A549 (cell line): ENCODE measurements around the gene MVP. TPM values are rescaled to one million over a fixed set of nuclear protein-coding genes. Genes with fewer than 3 reads are reported as not detected.
A peak's percentile ranks its signal among the peaks of the same experiment; 100 is the strongest.

ENCODE experiments used
- ATAC-seq, 2 experiments: fragments of 200-7000 bp in 1 of 2; fragments of >200 bp in 1 of 2; cut with Nextera tagmentation in 1 of 2; cut with Tn5 transposase in 1 of 2; 3 replicates each; pipeline versions ENCODE4 v1.8.0 to v1.9.1; 2018 to 2020; ENCODE audit warnings: mild to moderate bottlenecking in 1 of 2, moderate library complexity in 1 of 2
- CTCF ChIA-PET: fragments of 300-600 bp; sonication (Branson Sonifier 250); formaldehyde crosslinking; extraction: SDS; loops from one replicate; lab custom pipeline; 2021; ENCODE audit warnings: antibody characterized with exemption, inconsistent platforms; lab: Yijun Ruan, JAX
- POLR2A ChIA-PET: fragments of 350-600 bp; formaldehyde crosslinking; extraction: SDS; loops from one replicate; lab custom pipeline; 2021; ENCODE audit warnings: antibody characterized with exemption, inconsistent platforms; lab: Yijun Ruan, JAX
- DNase-seq, 2 experiments: peaks; one replicate each; pipeline versions ENCODE4 v3.0.0 to v3.0.0-alpha.2; 2011 to 2016; ENCODE audit warnings: low read depth in 1 of 2, low spot score in 1 of 2
- FAIRE-seq: peaks from 2 replicates; lab custom pipeline; 2011; peaks lifted over from hg19 to GRCh38; lab: Jason Lieb, UNC
- H3K27ac ChIP-seq, 2 experiments: fragments of >200 bp; sonication (Bioruptor Twin); formaldehyde crosslinking; 3 replicates each; pipeline ENCODE4 v1.5.1; 2016 to 2017
- H3K4me1 ChIP-seq: fragments of >200 bp; sonication (Bioruptor Twin); formaldehyde crosslinking; 3 replicates; pipeline ENCODE4 v1.6.1; 2016
- H3K4me2 ChIP-seq: fragments of >200 bp; sonication (Bioruptor Twin); formaldehyde crosslinking; 3 replicates; pipeline ENCODE4 v1.6.1; 2016
- H3K4me3 ChIP-seq: fragments of >200 bp; sonication (Bioruptor Twin); formaldehyde crosslinking; 3 replicates; pipeline ENCODE4 v1.5.1; 2016
- H3K9me3 ChIP-seq: fragments of >200 bp; sonication (Bioruptor Twin); formaldehyde crosslinking; 3 replicates; pipeline ENCODE4 v1.6.1; 2016
- BCL3 ChIP-seq: fragments of >200 bp; sonication (Bioruptor Twin); formaldehyde crosslinking; IDR thresholded peaks from 3 replicates; pipeline ENCODE4 v1.6.1; 2016
- E2F6 ChIP-seq: IDR thresholded peaks from 2 replicates; pipeline ENCODE4 v1.6.1; 2012; ENCODE audit warnings: low read depth, borderline replicate concordance
- FOSL2 ChIP-seq, 2 experiments: fragments of 450-650 bp in 1 of 2; fragments of >200 bp in 1 of 2; sonication (Bioruptor Twin) in 1 of 2; formaldehyde crosslinking; IDR thresholded peaks; 2 replicates each; pipeline versions ENCODE4 v1.5.0 to v1.6.1; 2016 to 2020; ENCODE audit warnings: mild to moderate bottlenecking in 1 of 2, moderate library complexity in 1 of 2
- HES2 ChIP-seq: fragments of >200 bp; sonication (Bioruptor Twin); formaldehyde crosslinking; IDR thresholded peaks from 2 replicates; pipeline ENCODE4 v1.6.1; 2016
- HEYL ChIP-seq: fragments of 250-450 bp; sonication (Bioruptor Pico); IDR thresholded peaks from 2 replicates; pipeline ENCODE4 v1.8.0; 2021; ENCODE audit warnings: mild to moderate bottlenecking, moderate library complexity
- MAX ChIP-seq: IDR thresholded peaks from 2 replicates; pipeline ENCODE4 v1.6.1; 2012
- MYC ChIP-seq: IDR thresholded peaks from 2 replicates; pipeline ENCODE4 v1.6.1; 2012; ENCODE audit warnings: mild to moderate bottlenecking, inconsistent platforms, low read length, improper control_type of control experiment, borderline replicate concordance
- PBX3 ChIP-seq: IDR thresholded peaks from 2 replicates; pipeline ENCODE4 v1.6.1; 2012
- POLR2A ChIP-seq: IDR thresholded peaks from 2 replicates; pipeline ENCODE4 v1.6.1; 2012; ENCODE audit warnings: mild to moderate bottlenecking, low read length
- RAD21 ChIP-seq, 2 experiments: fragments of >200 bp in 1 of 2; sonication (Bioruptor Twin) in 1 of 2; formaldehyde crosslinking in 1 of 2; IDR thresholded peaks in 1 of 2; conservative IDR thresholded peaks in 1 of 2; 2 replicates in 1 of 2; 3 replicates in 1 of 2; pipeline ENCODE4 v1.6.1; 2012 to 2018; ENCODE audit warnings: inconsistent platforms in 1 of 2
- RCOR1 ChIP-seq: fragments of 150-350 bp; IDR thresholded peaks from 2 replicates; pipeline ENCODE4 v1.6.1; 2014; ENCODE audit warnings: antibody characterized with exemption, low read length, low read depth
- SMC3 ChIP-seq: fragments of >200 bp; sonication (Bioruptor Twin); formaldehyde crosslinking; IDR thresholded peaks from 3 replicates; pipeline ENCODE4 v1.6.1; 2018; ENCODE audit warnings: inconsistent platforms
- SREBF2 ChIP-seq: fragments of 450-650 bp; IDR thresholded peaks from 2 replicates; pipeline ENCODE4 v1.6.1; 2014; ENCODE audit warnings: mild to moderate bottlenecking, moderate library complexity
- WGBS: methylation state at CpG from one replicate; pipeline ENCODE4 v1.1.6; 2017; ENCODE audit errors: missing lambda C conversion rate; 5-methylcytosine and 5-hydroxymethylcytosine counted together
- polyA plus RNA-seq, 4 experiments: library from polyadenylated mRNA; depleted of rRNA in 3 of 4; stranded (reverse); fragments of >200 nt; fragmentation: RNase III in 1 of 4; extraction: RNeasy Plus Mini Kit Qiagen cat#74134 plus additional on column Dnase treatment in 1 of 4; gene quantifications; 2 replicates in 3 of 4; 3 replicates in 1 of 4; pipeline ENCODE4 v1.2.3, GENCODE V29; 2011 to 2017

MVP gene
- polyA plus RNA-seq, 2 of the 4 experiments (the other 2 are of a cell fraction) = 73.3 to 106 TPM

GRCh38 chr16:29806099-29806579, 14.1 kb upstream of the MVP start, which contains the start of gene MAZ:
Gene MAZ (plus strand): TSS chr16:29806529. CDS start chr16:29806702, 173 bp downstream.
- H3K4me3 ChIP-seq = peak within 1 kb of the TSS; percentile 90
- TF ChIP-seq SREBF2 (no peak), HEYL (CRISPR knock-in tag) (no peak), MYC (0 out of 2 replicates have a peak, but pooled peaks have one; percentile 32), RAD21 (conservative IDR thresholded peaks at IDR 0.05 in 1 of 2, IDR thresholded peaks at IDR 0.05 in 1 of 2) (no peak), FOSL2 (IDR thresholded peaks at IDR 0.05) (no peak), FOSL2 (CRISPR knock-in tag; IDR thresholded peaks at IDR 0.05) (no peak), SMC3 (no peak)
- TF ChIP-seq, all 56 proteins: peak for 1
- CTCF ChIA-PET = interaction anchor here (1.5 to 24.4 kb wide), 3 partner anchors 13 to 60 kb away, joined by 3 to 568 read pairs (median 74); partner anchors contain the start of genes MVP and PAGR1
- peak within 1 kb of the TSS; percentile 98 to 99 for H3K27ac ChIP-seq
- ATAC-seq = peak in 1 of 2 experiments; percentile 15; a peak in 3 of 6 replicates
- peaks cover 44% of the 10 kb centered on the region for H3K4me1 ChIP-seq
- H3K9me3 ChIP-seq = no peaks in the 10 kb centered on the region
- WGBS = no CpG with 5 or more reads among the region's 67 CpGs
- DNase-seq = peak in 1 of 2 experiments; percentile 96
- H3K4me2 ChIP-seq = peak within 1 kb of the TSS; percentile 94
- no peak for FAIRE-seq
- POLR2A ChIA-PET = interaction anchor here (0.5 to 3.7 kb wide), 6 partner anchors 10 to 528 kb away, joined by 3 to 25 read pairs (median 7); partner anchors contain the start of genes KIF22, MVP and PAGR1

GRCh38 chr16:29806641-29807425, 13.4 kb upstream of the MVP start:
- Histone ChIP-seq H3K4me2 (peak overlapping the region; percentile 94), H3K4me3 (peak overlapping the region; percentile 90), H3K9me3 (no peaks in the 10 kb centered on the region), H3K4me1 (peaks cover 44% of the 10 kb centered on the region), H3K27ac (peak overlapping the region; percentile 98 to 99)
- FAIRE-seq (no peak), DNase-seq (peak in 1 of 2 experiments; percentile 88), ATAC-seq (peak in 1 of 2 experiments; percentile 2; a peak in 2 of 6 replicates)
- WGBS = no CpG with 5 or more reads among the region's 99 CpGs
- POLR2A ChIA-PET = interaction anchor here (0.6 to 3.7 kb wide), 8 partner anchors 9 to 528 kb away, joined by 3 to 25 read pairs (median 8); partner anchors contain the start of genes KIF22, MVP, PAGR1 and SEZ6L2
- no peak for TF ChIP-seq HES2
- 0 out of 2 replicates have a peak, but pooled peaks have one; percentile 22 for TF ChIP-seq PBX3
- peak; percentile 26; the same call in 1 of the 3 replicates for TF ChIP-seq BCL3
- peak; percentile 74 for TF ChIP-seq MAX
- peak; percentile 73 for TF ChIP-seq E2F6
- TF ChIP-seq RCOR1 = no peak
- TF ChIP-seq POLR2A = peak; percentile 31; the same call in 1 of the 2 replicates
- CTCF ChIA-PET = interaction anchor here (0.8 to 24.4 kb wide), 25 partner anchors 8 to 235 kb away, joined by 3 to 568 read pairs (median 4); partner anchors contain the start of genes ASPHD1, KIF22, MVP and PAGR1
